ENCODE results near the gene PTPRD. TPM values are rescaled to one million over a fixed set of nuclear protein-coding genes. Genes with fewer than 3 reads are reported as not detected.

The PTPRD gene
- total and polyA plus RNA-seq, 9 of the 15 experiments (the other 6 are each of a cell fraction or from before 2014, with no cell fraction given), result 0.11 TPM; not detected in 8

DNA sequence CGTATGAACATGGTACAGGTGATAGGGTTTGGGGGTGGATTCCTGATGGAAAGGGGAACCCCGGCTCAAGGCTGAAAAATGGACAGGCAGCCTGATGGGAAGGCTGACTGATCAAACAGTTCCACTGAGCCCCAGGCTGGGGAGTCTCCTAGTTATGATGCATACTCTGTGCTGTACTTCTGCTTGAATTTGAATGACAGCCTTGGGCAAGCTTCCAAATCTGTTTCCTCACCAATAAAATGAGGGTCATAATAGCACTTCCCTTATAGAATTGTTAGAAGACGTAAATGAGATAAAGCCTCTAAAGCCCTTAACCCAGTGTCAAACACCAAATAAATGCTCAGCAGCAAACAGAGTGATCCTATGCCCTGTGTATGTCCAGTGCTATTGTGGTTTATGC is 2334.8 kb downstream of the PTPRD start:
- H3K9me3 ChIP-seq (replicated peaks; ENCODE audit: control insufficient read depth, insufficient read depth, low read depth, low read length), result no peaks in the 10 kb centered on the region
- WGBS (ENCODE audit: insufficient coverage, low coverage, missing lambda C conversion rate), result 0% methylated on average over 2 of the region's 3 CpGs
- in situ Hi-C loops (cut with MboI) (no loop called here), intact Hi-C loops (cut with micrococcal nuclease) (no loop called here)
- no peak overlapping the region for H3K9ac ChIP-seq (ENCODE audit: insufficient read depth in 1 of 2, low read depth in 2 of 2, low read length in 2 of 2)
- H3K36me3 ChIP-seq (ENCODE audit: control insufficient read depth, insufficient read depth, low read length), result no peaks in the 10 kb centered on the region
- H3K27me3 ChIP-seq (ENCODE audit: control insufficient read depth in 2 of 2, insufficient read depth in 2 of 2, low read length in 2 of 2), result no peaks in the 10 kb centered on the region
- no peak for FAIRE-seq
- no peaks in the 10 kb centered on the region for H4K20me1 ChIP-seq (replicated peaks; ENCODE audit: control insufficient read depth, insufficient read depth, low read length)
- ChIA-PET CTCF (ENCODE audit: low intra/inter-chr PET ratio) (no interaction called here), POLR2A (no interaction called here)
- no peak overlapping the region for H3K4me3 ChIP-seq
- no peaks in the 10 kb centered on the region for H3K79me2 ChIP-seq (ENCODE audit: control insufficient read depth, insufficient read depth, low read length)
- no TSS peak for BruUV-seq (replicated peaks)
- no peak overlapping the region for H3K27ac ChIP-seq (ENCODE audit: extremely low read depth, low read depth, low read length)
- H3K9me1 ChIP-seq (ENCODE audit: control insufficient read depth, insufficient read depth, low read length), result no peaks in the 10 kb centered on the region
- H2AFZ ChIP-seq (ENCODE audit: low read depth, low read length), result no peak overlapping the region
- H3K4me2 ChIP-seq (ENCODE audit: insufficient read depth, low read length), result no peak overlapping the region
- no peak for TF ChIP-seq RFX7 (CRISPR knock-in tag; IDR thresholded peaks at IDR 0.05)
- TF ChIP-seq, protein P1, sequence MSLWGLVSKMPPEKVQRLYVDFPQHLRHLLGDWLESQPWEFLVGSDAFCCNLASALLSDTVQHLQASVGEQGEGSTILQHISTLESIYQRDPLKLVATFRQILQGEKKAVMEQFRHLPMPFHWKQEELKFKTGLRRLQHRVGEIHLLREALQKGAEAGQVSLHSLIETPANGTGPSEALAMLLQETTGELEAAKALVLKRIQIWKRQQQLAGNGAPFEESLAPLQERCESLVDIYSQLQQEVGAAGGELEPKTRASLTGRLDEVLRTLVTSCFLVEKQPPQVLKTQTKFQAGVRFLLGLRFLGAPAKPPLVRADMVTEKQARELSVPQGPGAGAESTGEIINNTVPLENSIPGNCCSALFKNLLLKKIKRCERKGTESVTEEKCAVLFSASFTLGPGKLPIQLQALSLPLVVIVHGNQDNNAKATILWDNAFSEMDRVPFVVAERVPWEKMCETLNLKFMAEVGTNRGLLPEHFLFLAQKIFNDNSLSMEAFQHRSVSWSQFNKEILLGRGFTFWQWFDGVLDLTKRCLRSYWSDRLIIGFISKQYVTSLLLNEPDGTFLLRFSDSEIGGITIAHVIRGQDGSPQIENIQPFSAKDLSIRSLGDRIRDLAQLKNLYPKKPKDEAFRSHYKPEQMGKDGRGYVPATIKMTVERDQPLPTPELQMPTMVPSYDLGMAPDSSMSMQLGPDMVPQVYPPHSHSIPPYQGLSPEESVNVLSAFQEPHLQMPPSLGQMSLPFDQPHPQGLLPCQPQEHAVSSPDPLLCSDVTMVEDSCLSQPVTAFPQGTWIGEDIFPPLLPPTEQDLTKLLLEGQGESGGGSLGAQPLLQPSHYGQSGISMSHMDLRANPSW (CRISPR knock-in tag; IDR thresholded peaks at IDR 0.05), result no peak
- TF ChIP-seq, protein P2, sequence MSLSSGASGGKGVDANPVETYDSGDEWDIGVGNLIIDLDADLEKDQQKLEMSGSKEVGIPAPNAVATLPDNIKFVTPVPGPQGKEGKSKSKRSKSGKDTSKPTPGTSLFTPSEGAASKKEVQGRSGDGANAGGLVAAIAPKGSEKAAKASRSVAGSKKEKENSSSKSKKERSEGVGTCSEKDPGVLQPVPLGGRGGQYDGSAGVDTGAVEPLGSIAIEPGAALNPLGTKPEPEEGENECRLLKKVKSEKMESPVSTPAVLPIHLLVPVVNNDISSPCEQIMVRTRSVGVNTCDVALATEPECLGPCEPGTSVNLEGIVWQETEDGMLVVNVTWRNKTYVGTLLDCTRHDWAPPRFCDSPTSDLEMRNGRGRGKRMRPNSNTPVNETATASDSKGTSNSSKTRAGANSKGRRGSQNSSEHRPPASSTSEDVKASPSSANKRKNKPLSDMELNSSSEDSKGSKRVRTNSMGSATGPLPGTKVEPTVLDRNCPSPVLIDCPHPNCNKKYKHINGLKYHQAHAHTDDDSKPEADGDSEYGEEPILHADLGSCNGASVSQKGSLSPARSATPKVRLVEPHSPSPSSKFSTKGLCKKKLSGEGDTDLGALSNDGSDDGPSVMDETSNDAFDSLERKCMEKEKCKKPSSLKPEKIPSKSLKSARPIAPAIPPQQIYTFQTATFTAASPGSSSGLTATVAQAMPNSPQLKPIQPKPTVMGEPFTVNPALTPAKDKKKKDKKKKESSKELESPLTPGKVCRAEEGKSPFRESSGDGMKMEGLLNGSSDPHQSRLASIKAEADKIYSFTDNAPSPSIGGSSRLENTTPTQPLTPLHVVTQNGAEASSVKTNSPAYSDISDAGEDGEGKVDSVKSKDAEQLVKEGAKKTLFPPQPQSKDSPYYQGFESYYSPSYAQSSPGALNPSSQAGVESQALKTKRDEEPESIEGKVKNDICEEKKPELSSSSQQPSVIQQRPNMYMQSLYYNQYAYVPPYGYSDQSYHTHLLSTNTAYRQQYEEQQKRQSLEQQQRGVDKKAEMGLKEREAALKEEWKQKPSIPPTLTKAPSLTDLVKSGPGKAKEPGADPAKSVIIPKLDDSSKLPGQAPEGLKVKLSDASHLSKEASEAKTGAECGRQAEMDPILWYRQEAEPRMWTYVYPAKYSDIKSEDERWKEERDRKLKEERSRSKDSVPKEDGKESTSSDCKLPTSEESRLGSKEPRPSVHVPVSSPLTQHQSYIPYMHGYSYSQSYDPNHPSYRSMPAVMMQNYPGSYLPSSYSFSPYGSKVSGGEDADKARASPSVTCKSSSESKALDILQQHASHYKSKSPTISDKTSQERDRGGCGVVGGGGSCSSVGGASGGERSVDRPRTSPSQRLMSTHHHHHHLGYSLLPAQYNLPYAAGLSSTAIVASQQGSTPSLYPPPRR (CRISPR knock-in tag; IDR thresholded peaks at IDR 0.05; ENCODE audit: borderline replicate concordance), result no peak
- TF ChIP-seq, protein P3, sequence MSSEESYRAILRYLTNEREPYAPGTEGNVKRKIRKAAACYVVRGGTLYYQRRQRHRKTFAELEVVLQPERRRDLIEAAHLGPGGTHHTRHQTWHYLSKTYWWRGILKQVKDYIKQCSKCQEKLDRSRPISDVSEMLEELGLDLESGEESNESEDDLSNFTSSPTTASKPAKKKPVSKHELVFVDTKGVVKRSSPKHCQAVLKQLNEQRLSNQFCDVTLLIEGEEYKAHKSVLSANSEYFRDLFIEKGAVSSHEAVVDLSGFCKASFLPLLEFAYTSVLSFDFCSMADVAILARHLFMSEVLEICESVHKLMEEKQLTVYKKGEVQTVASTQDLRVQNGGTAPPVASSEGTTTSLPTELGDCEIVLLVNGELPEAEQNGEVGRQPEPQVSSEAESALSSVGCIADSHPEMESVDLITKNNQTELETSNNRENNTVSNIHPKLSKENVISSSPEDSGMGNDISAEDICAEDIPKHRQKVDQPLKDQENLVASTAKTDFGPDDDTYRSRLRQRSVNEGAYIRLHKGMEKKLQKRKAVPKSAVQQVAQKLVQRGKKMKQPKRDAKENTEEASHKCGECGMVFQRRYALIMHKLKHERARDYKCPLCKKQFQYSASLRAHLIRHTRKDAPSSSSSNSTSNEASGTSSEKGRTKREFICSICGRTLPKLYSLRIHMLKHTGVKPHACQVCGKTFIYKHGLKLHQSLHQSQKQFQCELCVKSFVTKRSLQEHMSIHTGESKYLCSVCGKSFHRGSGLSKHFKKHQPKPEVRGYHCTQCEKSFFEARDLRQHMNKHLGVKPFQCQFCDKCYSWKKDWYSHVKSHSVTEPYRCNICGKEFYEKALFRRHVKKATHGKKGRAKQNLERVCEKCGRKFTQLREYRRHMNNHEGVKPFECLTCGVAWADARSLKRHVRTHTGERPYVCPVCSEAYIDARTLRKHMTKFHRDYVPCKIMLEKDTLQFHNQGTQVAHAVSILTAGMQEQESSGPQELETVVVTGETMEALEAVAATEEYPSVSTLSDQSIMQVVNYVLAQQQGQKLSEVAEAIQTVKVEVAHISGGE (CRISPR knock-in tag; IDR thresholded peaks at IDR 0.05), result no peak
- TF ChIP-seq KDM2B (CRISPR knock-in tag; IDR thresholded peaks at IDR 0.05), result no peak
- TF ChIP-seq ZNF583 (CRISPR knock-in tag; IDR thresholded peaks at IDR 0.05), result no peak
- no peak for ATAC-seq
- no peaks in the 10 kb centered on the region for H3K4me1 ChIP-seq (replicated peaks in 1 of 2; ENCODE audit: control insufficient read depth in 2 of 2, insufficient read depth in 2 of 2, low read length in 2 of 2)
- DNase-seq (ENCODE audit: extremely low read depth in 1 of 4, low spot score in 3 of 4), result no peak
